DMS53 treated with DMSO at 0.1 percent for 48 hours (cell line): ENCODE measurements around the gene UTS2R.
A peak's percentile ranks its signal among the peaks of the same experiment; 100 is the strongest.
"Not testable (repeated sequence)": the region's sequence is repeated elsewhere in the genome, so short reads cannot be mapped to it uniquely, and the experiment has no call there.

ENCODE experiments used
- DNase-seq: peaks from one replicate; lab custom pipeline; 2025; ENCODE audit not compliant: unreplicated experiment; lab: John Stamatoyannopoulos, UW

The UTS2R gene

GRCh38 chr17:82374626-82375331 is 3.2 kb downstream of the UTS2R start:
- DNase-seq = no peak

DNA sequence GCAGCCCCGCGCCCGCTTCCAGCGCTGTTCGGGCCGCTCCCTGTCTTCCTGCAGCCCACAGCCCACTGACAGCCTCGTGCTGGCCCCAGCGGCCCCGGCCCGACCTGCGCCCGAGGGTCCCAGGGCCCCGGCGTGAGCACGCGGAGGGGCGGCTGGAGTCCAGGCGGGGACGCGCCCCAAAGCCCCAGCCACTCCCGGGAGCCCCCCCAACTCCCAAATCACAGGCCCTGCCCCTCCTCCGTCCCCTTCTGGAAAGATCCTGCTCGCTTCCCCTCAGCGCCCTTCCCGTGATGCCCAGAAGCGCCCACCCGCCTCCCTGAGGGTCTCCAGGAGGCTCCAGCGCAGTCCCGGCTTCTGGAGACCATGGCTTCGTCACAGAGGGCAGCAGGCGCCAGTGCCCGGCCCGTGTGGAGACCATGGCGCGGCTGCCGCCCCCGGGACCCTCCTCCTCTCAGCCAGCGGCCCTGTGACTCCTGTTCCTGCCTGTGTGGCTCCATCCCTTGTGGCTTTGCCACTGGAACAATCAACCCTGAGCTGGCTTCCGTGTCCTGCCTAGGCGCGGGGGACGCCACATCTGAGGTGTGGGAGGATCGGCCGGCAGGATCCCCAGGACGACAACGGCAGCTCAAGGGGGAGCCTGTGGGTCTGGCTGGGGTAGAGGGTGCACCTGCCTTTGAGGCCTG is 3.9 kb downstream of the UTS2R start:
- DNase-seq = no peak

GRCh38 chr17:82376042-82376730 is 4.6 kb downstream of the UTS2R start:
- no peak for DNase-seq

DNA sequence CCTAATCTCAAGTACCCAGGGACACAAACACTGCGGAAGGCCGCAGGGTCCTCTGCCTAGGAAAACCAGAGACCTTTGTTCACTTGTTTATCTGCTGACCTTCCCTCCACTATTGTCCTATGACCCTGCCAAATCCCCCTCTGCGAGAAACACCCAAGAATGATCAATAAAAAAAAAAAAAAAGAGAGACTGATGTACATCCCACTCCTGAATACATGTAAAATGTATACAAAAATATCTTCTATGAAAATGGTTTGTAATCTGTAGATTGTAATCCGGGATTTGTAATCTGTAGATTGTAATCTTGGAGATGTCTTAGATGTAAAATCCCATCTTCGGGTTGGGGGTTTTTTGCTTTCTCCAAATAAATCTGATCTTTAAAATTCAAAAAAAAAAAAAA is 5.7 kb downstream of the UTS2R start:
- DNase-seq = not testable (repeated sequence)

GRCh38 chr17:82377924-82378740 is 6.6 kb downstream of the UTS2R start:
- no peak for DNase-seq

GRCh38 chr17:82378741-82379021 is 7.1 kb downstream of the UTS2R start:
- DNase-seq = no peak

DNA sequence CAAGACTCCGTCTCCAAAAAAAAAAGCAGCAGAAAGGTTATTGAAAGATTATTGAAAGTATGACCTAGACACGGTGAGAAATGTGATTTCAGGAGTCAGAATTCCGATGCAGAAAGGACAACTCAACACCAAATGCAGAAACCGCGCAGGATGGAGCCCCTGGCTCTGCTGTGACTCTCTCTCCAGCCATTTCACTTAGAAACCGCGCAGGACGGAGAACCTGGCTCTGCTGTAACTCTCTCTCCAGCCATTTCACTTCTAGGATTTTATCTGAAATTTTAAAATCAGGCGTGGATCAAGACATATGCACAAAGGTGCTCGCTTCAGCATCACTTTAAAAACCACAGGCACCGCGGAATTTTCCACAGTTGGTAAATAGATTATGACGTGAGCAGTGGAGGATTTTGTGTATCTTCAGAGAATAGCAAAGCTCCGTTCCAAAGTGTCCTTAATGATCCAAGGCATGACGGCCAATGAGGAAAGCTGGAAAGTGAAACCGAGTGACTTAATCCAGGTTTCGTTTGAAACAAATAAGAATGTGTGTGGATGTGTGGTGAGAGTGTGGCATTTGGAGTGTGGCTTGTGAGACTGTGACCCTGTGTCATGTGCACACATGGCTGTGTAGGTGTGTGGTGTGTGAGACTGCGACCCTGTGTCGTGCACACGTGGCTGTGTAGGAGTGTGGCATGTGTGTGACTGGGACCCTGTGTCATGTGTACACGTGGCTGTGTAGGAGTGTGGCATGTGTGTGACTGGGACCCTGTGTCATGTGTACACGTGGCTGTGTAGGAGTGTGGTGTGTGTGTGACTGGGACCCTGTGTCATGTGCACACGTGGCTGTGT is 9.5 kb downstream of the UTS2R start:
- peak; percentile 39 for DNase-seq

- DNase-seq = not testable (repeated sequence)
These were observed 10.1 kb downstream of the UTS2R start for GRCh38 chr17:82381703-82382009.

GRCh38 chr17:82382220-82382932 is 10.8 kb downstream of the UTS2R start:
- not testable (repeated sequence) for DNase-seq

DNA sequence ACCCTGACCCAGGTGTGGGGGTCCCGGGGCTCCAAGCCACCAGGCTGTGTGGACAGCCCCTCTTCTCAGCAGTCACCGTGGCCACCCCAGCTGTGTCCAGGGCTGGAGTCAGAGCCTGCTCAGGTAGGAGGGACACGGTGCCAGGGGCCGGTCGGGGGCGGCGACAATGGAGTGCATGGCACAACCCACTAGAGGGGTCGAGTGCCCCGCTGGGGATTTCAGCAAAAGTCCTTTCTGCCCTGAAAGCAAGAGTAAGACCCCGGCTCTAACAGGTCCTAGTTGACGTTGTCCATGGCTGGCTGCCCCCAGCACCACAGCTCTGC is 11.3 kb downstream of the UTS2R start:
- no peak for DNase-seq

- no peak for DNase-seq
These were observed 11.8 kb downstream of the UTS2R start for GRCh38 chr17:82383411-82383810.

- DNase-seq = no peak
These were observed 12.6 kb downstream of the UTS2R start for GRCh38 chr17:82384051-82384729.

DNA sequence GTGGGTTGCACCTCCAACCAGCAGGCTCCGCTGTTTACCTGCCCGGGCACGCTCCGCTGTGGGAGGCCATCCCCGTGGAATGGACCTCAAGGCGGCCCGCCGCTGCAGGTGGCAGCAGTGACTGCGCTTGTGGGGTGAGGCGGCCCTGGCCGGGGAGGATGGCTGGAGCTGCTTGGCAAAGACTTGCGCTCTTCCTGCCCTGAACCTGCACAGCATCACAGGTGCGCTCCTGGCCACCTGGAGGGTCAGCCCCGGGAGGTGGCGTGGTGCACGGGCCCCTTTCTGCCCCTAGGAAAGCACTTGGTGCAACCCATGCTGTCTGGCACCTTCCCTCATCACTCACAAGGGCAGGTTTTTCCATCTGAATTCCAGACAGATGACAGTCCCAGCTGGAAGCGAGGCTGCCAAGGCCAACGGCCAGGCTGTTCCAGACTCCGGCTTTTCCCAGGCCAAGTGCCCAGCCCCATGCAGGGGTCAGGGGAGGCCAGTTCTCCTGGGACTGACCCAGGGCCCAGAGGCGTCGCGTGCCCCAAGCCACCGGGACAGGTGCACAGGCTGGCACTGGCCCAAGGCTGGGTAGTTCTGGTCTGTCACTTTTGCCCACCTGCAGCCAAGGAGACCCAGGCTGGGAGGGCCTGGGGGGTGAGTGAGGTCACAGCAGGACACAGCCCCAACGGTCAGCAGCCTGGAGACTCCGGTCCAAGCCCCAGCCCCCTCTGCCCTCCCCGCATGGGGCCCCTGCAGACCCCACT is 13.3 kb downstream of the UTS2R start:
- peak; percentile 63 for DNase-seq

DNA sequence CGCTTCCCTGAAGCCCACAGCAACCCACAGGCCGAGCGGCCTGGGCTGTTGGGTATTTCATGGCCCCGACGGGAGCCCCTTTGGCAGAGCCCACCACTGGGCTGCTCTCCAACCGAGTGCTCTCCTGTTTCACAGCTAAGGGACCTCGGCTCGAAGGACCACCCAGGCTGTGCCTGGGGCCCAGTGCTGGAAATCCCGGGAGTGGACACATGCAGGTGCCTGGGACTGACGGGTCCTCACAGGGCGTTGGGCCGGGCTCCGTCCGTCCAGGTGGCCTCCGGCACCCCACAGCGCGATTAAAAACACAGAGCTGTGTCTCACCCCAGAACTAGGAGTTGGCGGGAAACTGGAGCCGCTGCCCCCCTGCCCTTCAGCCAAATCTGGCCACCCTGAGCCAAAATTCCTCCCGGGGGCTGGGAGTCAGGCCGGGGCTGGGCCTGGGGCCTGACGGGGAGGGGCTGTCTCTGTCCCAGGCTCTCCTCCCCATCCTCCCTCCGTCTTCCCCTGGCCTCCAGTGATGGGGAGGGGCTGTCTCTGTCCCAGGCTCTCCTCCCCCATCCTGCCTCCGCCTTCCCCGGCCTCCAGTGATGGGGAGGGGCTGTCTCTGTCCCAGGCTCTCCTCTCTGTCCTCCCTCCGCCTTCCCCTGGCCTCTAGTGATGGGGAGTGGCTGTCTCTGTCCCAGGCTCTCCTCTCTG is 14.1 kb downstream of the UTS2R start:
- DNase-seq = no peak

DNA sequence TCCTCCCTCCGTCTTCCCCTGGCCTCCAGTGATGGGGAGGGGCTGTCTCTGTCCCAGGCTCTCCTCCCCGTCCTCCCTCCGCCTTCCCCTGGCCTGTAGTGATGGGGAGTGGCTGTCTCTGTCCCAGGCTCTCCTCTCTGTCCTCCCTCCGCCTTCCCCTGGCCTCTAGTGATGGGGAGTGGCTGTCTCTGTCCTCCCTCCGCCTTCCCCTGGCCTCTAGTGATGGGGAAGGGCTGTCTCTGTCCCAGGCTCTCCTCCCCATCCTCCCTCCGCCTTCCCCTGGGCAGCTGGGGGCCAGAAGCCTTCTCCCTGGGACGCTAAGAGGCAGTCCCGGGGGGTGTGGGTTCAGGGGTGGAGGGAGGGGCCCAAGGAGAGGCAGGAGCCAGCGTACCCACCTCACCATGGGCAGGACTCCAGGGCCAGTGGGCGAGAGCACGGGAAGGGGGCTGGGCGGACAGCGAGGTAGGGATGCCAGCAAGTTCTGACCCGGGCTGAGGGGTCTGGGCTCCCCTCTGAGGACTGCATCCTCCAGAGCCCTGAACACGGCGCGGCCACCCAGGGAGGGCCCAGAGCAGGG is 14.8 kb downstream of the UTS2R start:
- DNase-seq = no peak

DNA sequence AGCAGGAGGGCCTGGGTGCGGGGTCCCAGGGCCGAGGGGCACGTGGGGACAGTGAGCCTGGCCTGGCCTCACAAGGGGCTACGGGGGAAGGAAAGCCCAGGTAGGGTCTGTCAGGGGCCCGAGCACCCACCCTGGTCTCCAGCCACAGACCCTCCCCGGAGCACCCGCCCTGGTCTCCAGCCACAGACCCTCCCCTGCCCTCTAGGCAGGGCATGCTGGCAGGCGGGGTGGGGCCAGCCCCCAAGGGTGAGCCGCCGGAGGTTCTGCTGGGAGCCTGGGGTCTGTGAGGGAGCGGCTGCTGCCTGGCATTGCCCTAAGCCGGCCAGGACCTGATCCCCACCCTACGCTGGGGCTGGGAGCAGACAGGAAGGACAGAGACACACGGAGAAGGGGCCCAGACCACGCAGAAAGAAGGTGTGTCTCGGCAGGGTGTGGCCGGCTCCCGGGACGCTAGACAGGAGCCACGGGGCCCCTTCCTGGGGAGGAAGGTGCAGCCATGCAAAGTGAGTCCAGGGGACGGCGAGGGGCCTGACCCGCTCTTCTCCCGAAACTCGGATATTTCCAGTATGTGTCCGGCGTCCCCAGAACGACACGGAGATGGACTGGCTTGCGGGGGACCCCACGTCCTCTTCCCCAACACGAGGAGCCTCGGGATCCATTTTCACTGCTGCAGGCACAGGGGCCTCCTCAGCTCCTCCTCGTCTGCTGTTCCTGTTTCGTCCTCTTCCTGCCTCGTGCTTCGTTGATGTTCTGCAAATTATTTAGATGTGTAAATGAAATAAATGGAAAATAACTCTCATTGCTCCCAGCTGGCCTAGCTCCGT is 15.5 kb downstream of the UTS2R start:
- no peak for DNase-seq

DNA sequence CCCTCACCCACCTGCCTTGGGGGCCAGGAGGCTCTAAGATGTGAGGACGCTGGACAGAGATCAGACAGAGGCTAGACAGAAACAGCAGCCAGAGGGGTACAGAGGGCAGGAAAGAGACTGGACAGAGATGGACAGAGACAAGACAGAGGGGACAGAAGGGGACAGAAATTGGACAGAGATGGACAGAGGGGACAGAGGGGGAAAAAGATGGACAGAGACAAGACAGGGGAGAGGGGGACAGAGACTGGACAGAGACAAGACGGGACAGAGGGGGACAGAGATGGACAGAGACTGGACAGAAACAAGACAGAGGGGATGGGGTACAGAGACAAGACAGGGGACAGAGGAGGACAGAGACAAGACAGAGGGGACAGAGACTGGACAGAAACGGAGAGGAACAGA is 16.1 kb downstream of the UTS2R start:
- no peak for DNase-seq
